Stimulated activated CD4-positive, alpha-beta T cell treated with anti-CD3 and anti-CD28 coated beads, Interleukin-2, amount 100 ng/mL, for 48 hours (primary cell): ENCODE data around the gene AGAP3.

Source experiments
- DNase-seq, 2 donors: peaks; one replicate each; pipeline ENCODE4 v3.0.0-alpha.2; 2020

The AGAP3 gene

DNA sequence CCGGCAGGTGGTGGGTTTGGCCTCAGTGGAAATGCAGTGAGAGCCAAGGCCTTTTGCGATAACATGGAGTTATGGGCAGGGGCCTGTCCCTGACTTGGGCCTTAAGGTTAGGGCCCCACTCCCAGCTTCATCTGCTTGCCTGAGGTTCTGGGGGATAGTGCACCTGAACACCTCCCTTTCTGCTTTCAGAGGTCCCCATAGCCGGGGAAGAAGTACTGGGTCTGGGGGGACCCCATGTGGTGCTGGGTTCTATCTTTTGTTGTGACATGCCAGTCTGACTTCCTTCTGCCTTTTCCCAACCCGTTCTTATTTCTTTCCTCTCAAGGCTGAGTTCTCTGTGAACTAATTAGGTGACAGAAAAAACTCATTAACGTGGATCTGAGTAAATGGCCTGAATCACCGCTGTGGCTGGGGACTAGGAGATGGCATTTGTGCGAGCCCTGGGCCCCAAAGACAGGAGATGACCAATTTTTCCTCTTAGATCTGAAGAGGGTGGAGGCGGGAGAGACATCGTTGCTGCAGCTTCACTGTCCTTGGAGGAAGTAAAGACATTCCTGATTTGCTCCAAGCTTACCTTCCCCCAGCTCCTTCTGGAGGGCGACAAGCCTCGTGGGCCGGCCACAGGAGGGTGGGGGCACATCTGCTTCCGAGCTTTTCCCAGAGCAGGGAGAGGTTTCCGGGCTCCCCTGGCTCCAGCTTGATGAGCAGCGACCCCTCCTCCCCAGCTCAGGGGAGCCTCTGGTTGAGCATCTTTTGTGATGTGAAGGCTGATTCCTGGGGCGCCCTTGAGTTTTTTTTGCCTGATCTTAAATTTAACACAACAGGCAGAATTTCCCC lies 2.0 kb downstream of the AGAP3 start:
- DNase-seq = no peak

DNA sequence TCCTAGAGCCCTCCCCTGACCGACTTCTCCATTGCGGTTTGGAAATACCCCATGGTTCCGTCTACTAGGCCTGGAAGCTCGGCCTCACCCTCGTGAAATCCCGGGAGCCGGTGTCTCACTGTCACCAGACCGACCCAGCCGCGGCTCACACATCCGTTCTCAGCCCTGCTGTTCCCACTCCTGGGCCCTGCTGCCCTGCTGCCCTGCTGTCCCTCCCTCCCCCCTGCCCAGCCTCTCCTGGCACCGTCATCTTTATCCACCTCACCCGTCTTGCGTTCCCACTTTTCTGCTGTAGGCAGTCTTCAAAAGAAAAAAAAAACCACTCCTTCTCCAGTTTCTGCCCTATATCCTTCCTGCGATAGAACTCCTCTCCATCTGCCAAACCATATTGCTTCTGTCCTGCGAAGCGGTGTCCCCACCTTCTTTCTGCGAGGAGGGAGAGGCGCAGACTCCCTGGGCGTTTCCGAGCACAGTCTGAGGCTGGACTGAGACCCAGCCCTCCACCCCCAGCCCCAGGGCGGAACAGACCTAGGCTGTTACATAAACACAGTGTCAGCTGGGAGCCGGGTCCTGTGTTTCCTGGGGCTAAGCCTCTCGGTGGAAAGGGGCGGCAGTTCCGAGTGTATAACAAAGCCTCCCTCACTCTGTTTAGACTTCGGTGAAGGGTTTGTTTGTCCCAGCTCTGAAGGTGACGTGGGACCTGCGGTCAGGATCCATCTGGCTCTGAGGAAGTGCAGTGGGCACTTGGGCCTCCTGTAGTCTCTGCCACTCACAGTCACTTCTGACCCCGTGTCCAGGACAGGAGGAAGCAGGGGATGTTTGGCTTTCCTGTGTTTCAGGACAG lies 2.8 kb downstream of the AGAP3 start:
- DNase-seq = no peak

DNA sequence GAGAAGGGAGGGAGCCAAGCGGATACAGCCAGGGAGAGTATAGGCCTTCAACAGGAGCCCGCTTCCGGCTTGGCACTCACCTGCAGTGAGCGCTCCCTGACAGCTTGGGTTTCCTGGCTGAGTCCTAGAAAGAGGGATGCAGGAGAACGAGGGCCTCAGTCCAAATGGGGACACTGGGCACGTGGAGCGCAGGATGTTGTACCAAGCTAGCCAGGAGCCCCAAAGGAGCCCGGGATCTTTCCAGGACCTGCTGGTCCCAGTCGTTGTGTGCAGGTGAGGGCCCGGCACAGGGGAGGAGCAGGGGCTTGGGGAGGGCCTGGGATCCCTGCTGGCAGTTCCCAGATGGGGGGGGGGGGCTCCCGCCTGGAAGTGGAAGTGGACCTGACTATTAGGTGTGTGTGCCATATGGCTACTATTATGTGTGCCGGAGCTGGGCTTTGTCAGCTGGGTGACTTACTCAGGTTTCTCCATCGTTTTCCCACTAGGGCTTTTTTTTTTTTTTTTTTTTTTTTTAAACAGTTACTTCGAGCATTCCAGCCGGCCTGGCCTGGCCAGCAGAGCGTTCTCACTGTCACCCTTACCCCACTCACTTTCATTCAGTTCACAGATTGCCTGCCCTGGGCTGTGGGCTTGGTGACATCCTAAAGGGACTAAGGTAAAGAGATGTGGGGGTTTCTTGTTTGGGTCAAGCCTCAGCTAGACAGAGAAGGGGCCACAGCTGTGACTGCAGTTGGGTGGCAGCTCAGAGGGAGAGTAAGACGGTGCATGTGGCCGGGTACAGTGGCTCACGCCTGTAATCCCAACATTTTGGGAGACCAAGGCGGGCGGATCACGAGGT lies 3.8 kb downstream of the AGAP3 start:
- no peak for DNase-seq

DNA sequence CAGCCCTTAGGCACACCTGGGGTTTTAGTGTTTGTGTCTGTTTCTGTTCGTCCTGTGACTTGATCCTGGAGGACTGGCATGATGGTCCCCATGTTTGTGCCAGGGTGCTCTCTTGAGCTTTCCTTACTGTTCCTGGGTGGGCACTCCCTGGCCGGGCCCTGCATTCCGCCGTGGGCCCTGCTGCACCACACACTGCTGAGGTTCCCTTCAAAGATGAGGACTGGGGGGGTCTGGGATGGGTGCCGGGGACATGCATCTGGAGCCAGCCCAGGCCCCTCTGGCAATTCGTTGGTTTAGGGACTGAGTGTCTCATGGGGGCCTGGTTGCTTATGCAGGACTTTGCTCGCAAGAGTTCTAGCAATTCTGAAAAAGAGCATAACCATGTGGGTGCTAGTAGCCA lies 4.7 kb downstream of the AGAP3 start:
- DNase-seq = no peak

DNA sequence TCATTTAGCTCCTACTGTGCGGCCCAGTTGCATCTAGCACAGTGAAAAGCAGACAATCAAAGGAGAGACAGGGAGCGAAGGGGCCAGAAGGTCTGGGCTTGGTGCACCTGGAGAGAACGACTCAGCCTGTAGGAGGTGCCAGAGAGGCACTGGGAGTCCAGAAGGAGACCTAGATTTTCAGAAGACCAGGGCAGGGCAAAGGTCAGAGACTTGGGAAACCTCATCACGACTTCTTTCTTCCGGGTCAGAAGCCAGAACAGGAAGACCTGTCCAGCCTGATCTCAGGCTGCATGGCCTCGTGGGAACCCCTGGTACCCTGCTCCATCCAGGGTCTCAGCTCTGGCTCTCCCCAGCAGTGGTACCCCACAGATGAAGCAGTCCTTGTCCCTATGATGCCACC lies 5.2 kb downstream of the AGAP3 start:
- no peak for DNase-seq

DNA sequence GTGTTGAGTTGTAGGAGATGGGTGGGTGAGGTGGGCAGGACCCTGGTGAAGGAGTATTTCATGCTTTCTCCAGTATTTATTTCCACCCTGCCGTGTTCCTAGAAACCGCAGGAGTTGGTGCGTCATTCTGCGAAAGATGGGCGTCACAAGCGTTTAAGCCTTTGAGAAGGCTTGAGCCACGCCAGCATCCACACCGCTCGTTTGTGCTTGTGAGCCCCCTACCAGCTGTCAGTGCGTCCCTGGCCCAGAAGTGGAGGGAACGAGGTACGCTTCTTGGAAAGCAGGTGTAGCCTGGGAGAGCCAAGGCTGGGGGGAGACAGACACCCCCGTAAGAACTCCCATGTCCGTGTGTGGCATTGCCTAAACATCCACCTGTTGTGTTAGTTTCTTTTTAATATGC lies 5.7 kb downstream of the AGAP3 start:
- DNase-seq = no peak

DNA sequence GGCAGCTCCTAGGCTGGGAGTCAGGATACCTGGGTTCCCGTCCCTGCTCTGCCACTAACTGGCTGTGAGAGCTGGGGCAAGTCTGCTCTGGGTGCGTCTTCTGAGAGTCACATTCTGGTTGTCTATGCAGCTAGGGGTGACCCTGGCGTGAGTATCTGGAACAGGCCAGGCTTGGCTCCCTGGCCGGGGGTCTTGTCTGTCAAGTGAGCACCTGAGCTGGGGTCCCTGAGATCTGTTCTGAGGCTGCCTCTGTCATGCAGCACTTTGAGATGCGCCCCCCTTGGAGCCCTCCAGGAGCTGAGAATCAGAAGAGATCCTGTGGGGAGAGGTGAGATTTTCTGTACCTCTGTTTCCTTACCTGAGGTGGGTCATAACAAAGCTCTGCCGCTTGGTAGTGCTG lies 7.5 kb downstream of the AGAP3 start:
- DNase-seq = no peak

DNA sequence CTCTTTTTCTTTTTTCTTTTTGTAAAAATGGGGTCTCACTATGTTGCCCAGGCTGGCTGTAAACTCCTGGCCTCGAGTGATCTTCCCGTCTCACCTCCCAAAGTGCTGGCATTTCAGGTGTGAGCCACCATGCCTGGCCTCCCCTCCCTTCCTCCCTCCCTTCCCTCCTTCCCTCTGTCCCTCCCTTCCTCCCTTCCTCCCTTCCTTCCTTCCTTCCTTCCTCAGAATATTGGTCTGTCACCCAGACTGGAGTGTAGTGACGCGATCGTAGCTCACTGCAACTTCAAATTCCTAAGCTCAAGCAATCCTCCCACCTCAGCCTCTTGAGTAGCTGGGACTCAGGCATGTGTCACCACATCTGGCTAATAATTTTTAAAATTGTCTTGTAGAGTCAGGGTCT lies 8.4 kb downstream of the AGAP3 start:
- DNase-seq = no peak

DNA sequence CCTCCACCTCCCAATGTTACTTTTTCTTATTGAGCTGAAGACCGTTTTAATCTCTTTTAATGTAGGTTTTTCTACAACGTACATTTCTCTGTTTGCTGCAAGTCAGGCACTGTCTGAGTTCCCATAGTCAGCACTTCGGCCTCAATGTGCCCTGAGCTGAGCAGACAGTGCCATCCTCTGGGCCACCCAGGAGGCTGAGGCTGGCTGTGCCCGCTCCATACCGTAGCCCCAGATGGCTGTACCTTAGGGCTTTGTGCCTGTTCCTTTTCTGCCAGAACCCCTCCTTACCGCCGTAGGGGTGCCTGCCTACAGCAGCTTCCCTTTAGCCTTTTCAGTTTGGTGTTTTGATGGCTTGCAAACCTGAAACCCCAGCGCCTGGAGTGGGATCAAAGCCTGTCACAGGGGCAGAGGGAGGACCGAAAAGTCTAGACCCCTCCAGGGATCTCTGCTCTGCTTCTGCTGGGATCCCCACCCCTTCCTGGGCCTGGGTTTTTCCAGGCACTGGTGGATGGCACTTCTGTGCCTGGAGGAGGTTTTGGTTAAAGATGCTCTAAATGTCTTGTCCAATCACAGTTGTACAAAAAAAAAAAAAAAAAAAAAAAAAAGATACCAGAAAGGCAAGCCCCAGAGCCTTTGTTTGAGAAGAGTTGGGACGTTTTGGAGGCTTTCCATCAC lies 9.0 kb downstream of the AGAP3 start:
- DNase-seq = no peak

DNA sequence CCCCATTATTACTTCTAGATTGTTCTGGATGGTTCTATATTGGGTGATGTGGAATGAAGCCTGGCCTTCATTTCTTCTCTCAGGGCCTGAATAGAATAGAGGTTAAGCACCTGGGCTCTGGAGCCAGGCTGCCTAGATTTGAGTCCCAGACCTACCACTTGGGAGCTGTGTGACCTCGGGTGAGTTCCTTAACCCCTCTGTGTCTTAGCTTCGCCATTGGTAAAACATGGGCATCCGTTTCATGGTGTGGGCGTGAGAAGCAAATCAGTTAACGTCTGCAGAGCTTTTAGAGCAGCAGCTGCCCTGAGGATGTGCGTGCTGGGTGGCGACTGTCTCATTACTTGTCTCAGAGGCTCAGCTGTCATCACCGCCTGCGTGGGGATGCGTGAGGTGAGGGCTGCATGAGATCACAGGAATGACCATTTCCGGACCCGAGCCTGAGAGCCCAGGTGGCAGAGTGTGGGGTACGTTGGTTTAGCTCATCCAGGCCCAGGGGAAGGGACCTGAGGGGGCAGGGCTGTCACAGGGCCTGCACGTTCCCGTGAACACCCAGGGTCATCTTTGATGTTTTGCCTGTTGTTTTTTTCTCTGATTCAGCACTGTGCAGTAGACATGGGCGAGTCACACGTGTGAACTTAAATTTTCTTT lies 9.7 kb downstream of the AGAP3 start:
- no peak for DNase-seq

DNA sequence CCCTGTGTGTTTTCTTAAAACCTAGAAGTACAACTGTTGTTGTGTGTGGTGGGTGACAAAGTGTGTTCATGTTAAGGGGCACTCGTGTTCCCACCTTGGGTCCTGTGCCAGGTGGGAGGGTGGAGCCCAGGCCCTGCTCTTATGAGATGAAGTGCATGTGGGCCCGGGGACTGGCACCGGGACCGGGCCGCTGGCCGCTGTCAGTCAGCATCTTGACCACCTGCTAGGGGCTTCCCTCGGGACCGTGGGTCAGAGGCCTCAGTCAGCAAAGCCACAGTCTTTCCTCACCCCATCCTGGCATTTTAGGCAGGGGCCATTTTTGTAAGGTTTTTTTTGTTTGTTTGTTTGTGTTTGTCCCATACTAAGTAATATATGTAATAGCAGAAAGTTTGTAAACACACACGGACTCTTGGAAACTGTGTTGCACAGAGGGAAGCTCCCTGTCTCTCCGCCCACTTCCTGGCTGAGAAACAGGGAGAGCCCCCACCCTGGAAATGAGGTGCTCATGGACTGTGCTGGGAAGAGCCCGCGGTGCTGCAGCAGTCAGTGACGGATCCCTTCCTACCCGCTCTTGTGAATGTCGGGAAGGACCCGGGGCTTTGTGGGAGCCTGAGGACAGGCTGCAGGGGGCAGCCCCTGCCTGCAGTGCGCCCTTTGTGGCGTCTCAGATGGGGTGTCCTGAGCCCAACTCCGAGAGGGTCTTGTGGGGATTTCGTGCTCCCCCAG lies 13.4 kb downstream of the AGAP3 start:
- DNase-seq = no peak

DNA sequence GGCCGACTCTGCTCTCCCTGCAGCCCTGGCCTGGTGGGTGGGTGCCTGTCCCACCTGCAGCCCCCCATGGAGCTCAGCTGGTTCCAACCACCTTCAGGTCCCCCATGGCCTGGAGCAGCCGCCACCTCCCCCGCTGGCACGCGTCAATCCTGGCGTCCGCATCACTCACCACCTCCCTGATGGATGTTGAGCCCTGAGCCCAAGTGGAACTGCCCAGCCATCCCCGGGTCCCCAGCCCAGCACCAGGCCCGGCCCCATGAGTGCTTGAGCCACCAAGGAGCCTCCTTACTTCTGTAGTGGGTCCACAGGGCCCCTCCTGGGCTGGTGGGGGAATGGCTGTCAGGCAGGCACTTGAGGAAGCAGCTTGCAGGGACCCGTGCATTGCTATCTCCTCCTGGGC lies 14.6 kb downstream of the AGAP3 start:
- DNase-seq = no peak

DNA sequence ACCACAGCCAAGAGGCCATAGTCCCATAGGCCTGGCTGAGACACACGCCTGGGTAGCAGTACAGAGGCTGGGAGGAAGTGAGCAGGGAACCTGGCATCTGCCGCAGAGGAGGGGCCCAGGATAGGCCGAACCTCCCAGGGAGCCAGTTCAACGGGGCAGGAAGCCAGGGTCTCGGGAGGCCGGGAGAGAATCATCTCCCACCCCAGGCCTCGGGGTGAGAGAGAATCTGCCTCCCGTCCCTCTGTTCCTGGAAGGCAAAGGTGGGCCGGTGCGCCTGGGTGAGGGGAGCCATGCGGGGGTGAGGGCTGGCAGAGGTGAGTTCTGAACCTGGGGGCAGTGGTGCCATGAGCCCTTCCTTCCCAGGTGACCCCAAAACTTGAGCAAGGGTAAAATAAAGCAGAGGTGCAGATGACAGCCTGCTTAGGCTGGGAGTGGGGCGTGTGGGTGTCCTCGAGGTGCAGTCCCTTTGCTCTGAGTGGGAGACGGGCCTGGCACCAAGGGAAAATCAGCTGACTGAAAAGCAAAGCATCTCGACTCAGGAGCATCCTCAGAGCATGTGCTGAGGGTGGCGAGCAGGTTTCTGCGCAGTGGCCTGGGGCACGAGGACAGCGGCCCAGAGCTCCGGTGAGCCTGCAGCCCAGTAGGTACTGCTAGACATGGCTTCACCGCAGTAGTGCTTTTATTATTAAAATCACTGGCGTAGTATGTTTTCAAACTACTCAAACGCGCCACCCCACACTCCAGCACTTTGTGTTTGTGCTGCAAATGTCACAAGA lies 15.5 kb downstream of the AGAP3 start:
- no peak for DNase-seq

DNA sequence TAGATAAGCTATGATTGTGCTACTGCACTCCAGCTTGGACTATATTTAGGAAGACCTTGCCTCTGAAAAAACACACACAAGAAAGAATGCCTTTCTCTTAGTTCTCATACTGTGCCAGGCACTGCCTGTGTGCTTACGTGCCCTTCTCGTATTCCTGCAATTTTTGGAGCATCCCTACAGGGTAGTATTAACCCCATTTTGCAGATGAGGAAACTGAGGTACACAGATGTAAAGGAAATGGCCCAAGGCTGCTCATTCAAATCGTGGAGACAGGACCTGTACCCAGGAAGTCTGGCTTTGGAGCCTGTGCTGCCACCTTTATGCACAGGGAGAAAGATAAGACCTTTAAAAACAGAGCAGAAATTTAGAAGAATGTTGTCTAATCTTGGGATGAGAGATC lies 16.7 kb downstream of the AGAP3 start:
- DNase-seq = no peak

DNA sequence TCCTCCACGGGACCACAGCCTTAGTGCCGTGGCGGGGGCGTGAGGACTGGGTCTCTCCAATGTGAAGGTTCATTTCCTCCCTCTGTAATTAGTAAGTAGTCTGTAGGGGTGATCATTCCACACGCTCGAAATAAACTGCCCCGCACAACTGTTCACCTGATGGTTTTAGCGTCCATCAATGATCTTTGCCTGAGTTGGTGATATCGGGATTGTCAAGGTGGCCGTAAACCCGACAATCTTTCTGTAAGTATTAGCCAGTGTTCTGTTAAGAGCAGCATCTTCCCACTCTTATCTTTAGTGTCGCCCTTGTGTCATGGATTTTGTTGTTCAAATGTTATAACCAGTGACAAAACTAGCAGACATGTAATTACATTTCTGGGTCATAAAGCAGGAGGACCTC lies 17.7 kb downstream of the AGAP3 start:
- no peak for DNase-seq

DNA sequence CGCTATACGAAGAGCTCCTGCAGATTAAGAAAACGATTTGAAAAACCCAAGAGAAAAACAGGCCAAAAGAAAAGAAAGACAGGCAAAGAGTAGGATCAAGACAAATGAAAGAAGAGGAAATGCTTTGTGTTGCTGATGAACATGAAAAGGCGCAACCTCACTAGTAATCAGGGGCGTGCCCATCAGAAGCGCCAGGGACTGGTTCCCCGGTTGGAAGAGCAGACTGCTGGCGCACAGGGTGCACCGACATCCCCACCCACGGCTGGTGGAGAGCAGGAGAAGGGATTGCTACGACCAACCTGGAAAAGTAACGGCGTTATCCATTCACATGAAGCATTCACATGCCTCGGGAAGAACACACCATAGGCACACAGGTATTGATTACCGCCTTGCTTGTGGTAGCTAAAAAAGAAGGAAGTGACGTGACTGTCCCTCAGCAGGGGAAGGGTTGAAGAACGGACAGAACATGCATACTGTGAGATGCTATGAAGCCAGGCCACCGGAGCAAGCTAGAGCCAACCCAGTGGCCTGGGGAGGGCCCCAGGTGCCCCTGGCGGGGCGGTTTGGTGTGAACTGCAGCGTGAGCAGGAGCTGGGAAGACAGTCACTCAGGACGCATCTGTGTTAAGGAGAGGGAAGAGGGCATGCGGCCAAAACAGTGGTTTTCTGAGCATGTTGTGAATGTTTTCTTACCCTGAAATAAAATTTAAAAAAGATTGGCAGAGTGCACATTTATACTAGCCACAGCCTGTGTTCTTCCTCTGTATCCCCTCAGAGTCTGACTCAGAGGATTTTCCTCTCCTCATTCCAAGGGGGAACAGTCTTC lies 18.3 kb downstream of the AGAP3 start:
- DNase-seq = no peak

DNA sequence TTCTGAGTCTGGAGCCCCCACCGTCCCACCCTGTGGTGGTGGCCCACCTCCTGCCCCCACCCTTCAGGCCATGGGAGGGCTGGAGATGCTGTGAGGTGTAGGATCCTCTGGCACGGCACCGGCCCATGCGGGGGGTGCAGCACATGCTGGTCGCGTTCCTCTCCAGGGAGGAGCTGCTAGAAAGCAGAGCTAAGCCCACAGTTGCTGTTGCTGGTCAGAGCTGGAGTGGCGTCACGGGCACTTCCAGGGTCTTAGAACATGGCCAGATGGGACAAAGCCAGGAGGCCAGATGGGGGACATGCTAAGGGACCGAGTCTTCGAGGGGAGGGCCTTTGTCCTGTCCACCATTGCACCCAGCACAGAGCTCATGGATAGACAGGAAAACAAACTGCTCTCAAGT lies 21.6 kb downstream of the AGAP3 start:
- no peak for DNase-seq

DNA sequence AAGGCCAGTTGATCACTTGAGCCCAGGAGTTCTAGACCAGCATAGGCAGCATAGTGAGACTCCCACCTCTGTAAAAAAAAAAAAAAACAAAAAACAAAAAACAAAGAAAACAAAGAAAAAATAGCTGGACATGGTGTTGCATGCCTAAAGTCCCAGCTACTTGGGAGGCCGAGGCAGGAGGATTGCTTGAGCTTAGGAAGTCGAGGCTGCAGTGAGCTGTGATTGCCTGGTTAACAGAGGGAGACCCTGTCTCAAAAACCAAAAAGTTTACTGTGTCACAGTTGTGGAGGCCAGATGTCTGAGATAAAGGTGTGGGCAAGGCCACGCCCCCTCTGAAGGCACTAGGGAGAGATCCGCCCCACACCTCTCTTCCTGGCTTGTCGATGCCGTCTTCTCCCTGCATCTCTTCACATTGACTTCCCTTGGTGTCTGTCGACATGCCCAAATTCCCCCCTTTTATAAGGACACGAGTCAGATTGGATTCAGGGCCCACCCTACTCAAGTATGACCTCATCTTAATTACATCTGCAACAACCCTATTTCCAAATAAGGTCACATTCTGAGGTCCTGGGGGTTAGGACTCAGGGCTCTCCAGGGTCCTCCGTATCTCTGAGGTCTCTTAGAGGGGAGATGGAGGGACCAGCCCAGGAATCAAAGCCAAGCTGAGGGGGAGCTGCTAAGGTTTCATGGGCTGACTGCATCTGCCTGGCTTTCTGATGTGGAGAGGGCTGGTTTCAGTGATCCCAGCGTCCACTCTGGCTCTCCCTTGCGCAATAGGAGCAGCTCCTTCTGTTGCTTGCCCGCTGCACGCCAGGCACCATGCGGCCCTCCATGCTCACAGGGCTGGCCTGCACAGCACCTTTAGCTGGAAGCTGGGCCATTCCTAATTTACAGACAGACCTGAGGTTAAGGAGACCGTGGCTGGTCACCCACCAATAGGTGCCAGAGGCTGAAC lies 23.1 kb downstream of the AGAP3 start:
- DNase-seq = no peak
